Measurements from ENCODE around the gene CIRBP. TPM values are rescaled to one million over a fixed set of nuclear protein-coding genes. Genes with fewer than 3 reads are reported as not detected.

The CIRBP gene
- polyA plus RNA-seq, 1 of the 3 experiments (the other 2 are of a cell fraction): 762 TPM

DNA sequence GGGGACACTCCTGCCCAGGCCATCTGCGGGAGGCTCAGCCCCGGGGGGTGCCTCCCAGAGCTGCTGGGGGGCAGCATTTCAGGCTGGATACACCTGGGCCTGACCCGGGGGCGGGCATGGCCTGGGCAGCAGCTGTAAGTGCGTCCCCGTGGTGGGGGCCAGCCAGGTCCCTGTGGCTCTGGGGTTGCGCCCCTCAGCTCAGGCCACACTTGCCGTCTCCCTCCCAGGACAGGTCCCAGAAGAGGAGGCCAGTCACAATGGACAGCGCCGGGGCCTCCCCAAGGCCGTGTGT lies 43.0 kb upstream of the CIRBP start:
- peaks cover under 1% of the 10 kb centered on the region for H3F3A ChIP-seq (replicated peaks; ENCODE audit: insufficient read depth)
- H3K9me3 ChIP-seq: no peaks in the 10 kb centered on the region
- H3K4me2 ChIP-seq: no peak overlapping the region
- POLR2A ChIA-PET: interaction anchor here (1.1 to 1.7 kb wide), 2 partner anchors 10 to 43 kb away, joined by 4 to 6 read pairs; partner anchors contain the start of gene CIRBP
- no peak overlapping the region for H3K4me3 ChIP-seq (ENCODE audit: low read depth in 2 of 2, low read length in 1 of 2)
- H3K36me3 ChIP-seq (replicated peaks in 1 of 2; ENCODE audit: control insufficient read depth in 1 of 2, insufficient read depth in 2 of 2, low read length in 1 of 2): peaks cover 0 to 54% of the 10 kb centered on the region in 2 experiments
- no CpG with 5 or more reads among the region's 11 CpGs for WGBS (ENCODE audit: low lambda C conversion rate)
- DNase-seq: no peak
- no peak overlapping the region for H2AFZ ChIP-seq (ENCODE audit: low read depth)
- H3K79me2 ChIP-seq (ENCODE audit: insufficient read depth): peaks cover under 1% of the 10 kb centered on the region; the same call in 1 of the 2 replicates
- TF ChIP-seq JUND (IDR thresholded peaks at IDR 0.05) (no peak), CHD2 (IDR thresholded peaks at IDR 0.05; ENCODE audit: low read length, partially characterized antibody) (no peak), RCOR1 (IDR thresholded peaks at IDR 0.05; ENCODE audit: low read length) (no peak), FOXM1 (IDR thresholded peaks at IDR 0.05; ENCODE audit: low read depth) (no peak), ELF1 (IDR thresholded peaks at IDR 0.05) (no peak), TCF12 (IDR thresholded peaks at IDR 0.05) (no peak), EP300 (IDR thresholded peaks at IDR 0.05; ENCODE audit: borderline replicate concordance in 1 of 2, low read depth in 1 of 2, low read length in 1 of 2) (no peak), TEAD4 (IDR thresholded peaks at IDR 0.05; ENCODE audit: borderline replicate concordance, insufficient read depth) (no peak), GABPA (IDR thresholded peaks at IDR 0.05; ENCODE audit: low read depth) (no peak), RXRA (IDR thresholded peaks at IDR 0.05; ENCODE audit: borderline replicate concordance, low read depth) (no peak), SMC3 (IDR thresholded peaks at IDR 0.05; ENCODE audit: low read depth, low read length) (no peak), NRF1 (IDR thresholded peaks at IDR 0.05; ENCODE audit: low read depth, low read length) (no peak), EZH2phosphoT487 (IDR thresholded peaks at IDR 0.05; ENCODE audit: borderline replicate concordance, low read depth) (no peak)
- TF ChIP-seq, protein P1, sequence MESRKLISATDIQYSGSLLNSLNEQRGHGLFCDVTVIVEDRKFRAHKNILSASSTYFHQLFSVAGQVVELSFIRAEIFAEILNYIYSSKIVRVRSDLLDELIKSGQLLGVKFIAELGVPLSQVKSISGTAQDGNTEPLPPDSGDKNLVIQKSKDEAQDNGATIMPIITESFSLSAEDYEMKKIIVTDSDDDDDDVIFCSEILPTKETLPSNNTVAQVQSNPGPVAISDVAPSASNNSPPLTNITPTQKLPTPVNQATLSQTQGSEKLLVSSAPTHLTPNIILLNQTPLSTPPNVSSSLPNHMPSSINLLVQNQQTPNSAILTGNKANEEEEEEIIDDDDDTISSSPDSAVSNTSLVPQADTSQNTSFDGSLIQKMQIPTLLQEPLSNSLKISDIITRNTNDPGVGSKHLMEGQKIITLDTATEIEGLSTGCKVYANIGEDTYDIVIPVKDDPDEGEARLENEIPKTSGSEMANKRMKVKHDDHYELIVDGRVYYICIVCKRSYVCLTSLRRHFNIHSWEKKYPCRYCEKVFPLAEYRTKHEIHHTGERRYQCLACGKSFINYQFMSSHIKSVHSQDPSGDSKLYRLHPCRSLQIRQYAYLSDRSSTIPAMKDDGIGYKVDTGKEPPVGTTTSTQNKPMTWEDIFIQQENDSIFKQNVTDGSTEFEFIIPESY (IDR thresholded peaks at IDR 0.05; ENCODE audit: borderline replicate concordance, low read depth): no peak
- TF ChIP-seq, protein P2, sequence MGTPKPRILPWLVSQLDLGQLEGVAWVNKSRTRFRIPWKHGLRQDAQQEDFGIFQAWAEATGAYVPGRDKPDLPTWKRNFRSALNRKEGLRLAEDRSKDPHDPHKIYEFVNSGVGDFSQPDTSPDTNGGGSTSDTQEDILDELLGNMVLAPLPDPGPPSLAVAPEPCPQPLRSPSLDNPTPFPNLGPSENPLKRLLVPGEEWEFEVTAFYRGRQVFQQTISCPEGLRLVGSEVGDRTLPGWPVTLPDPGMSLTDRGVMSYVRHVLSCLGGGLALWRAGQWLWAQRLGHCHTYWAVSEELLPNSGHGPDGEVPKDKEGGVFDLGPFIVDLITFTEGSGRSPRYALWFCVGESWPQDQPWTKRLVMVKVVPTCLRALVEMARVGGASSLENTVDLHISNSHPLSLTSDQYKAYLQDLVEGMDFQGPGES (IDR thresholded peaks at IDR 0.05; ENCODE audit: low read depth, low read length): no peak
- TF ChIP-seq, protein P3, sequence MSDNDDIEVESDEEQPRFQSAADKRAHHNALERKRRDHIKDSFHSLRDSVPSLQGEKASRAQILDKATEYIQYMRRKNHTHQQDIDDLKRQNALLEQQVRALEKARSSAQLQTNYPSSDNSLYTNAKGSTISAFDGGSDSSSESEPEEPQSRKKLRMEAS (IDR thresholded peaks at IDR 0.05; ENCODE audit: low read depth): no peak
- TF ChIP-seq, protein P4, sequence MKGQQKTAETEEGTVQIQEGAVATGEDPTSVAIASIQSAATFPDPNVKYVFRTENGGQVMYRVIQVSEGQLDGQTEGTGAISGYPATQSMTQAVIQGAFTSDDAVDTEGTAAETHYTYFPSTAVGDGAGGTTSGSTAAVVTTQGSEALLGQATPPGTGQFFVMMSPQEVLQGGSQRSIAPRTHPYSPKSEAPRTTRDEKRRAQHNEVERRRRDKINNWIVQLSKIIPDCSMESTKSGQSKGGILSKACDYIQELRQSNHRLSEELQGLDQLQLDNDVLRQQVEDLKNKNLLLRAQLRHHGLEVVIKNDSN (IDR thresholded peaks at IDR 0.05; ENCODE audit: borderline replicate concordance, low read depth): no peak
- TF ChIP-seq, protein P5, sequence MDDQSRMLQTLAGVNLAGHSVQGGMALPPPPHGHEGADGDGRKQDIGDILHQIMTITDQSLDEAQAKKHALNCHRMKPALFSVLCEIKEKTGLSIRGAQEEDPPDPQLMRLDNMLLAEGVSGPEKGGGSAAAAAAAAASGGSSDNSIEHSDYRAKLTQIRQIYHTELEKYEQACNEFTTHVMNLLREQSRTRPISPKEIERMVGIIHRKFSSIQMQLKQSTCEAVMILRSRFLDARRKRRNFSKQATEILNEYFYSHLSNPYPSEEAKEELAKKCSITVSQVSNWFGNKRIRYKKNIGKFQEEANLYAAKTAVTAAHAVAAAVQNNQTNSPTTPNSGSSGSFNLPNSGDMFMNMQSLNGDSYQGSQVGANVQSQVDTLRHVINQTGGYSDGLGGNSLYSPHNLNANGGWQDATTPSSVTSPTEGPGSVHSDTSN (IDR thresholded peaks at IDR 0.05): no peak
- TF ChIP-seq, protein P6, sequence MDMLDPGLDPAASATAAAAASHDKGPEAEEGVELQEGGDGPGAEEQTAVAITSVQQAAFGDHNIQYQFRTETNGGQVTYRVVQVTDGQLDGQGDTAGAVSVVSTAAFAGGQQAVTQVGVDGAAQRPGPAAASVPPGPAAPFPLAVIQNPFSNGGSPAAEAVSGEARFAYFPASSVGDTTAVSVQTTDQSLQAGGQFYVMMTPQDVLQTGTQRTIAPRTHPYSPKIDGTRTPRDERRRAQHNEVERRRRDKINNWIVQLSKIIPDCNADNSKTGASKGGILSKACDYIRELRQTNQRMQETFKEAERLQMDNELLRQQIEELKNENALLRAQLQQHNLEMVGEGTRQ (IDR thresholded peaks at IDR 0.05; ENCODE audit: borderline replicate concordance, low read depth, low read length): no peak
- H3K27me3 ChIP-seq (ENCODE audit: insufficient read depth): no peaks in the 10 kb centered on the region
- peaks cover 11% of the 10 kb centered on the region; the same call in 1 of the 2 replicates for H4K20me1 ChIP-seq (ENCODE audit: insufficient read depth)
- no peak overlapping the region for H3K9ac ChIP-seq
- no peaks in the 10 kb centered on the region for H3K9me2 ChIP-seq
- CTCF ChIA-PET: interaction anchor here (0.7 to 2.2 kb wide), 8 partner anchors 10 to 196 kb away, joined by 3 to 12 read pairs (median 6); partner anchors contain the start of gene ATP5F1D
- peaks cover 0 to 5% of the 10 kb centered on the region in 2 experiments; a peak in 1 of 4 replicates for H3K4me1 ChIP-seq (ENCODE audit: control insufficient read depth in 1 of 2, insufficient read depth in 2 of 2, low read depth in 1 of 2, low read length in 1 of 2)
- H3K27ac ChIP-seq (ENCODE audit: low read depth in 2 of 2, low read length in 1 of 2): no peak overlapping the region
